PC-9 (cell line): Measurements from ENCODE around the gene UTS2R. TPM values are rescaled to one million over a fixed set of nuclear protein-coding genes. Genes with fewer than 3 reads are reported as not detected.
A peak's percentile ranks its signal among the peaks of the same experiment; 100 is the strongest.

ENCODE experiments used
- BruUV-seq: library from RNA; stranded (reverse); fragments of 400-500 nt; replicated peaks from 2 replicates; lab custom pipeline; 2021; lab: Mats Ljungman, UMichigan
- CTCF ChIA-PET: fragments of 300-600 bp; sonication (Branson Sonifier 250); formaldehyde crosslinking; loops from one replicate; lab custom pipeline; 2022; ENCODE audit warnings: antibody characterized with exemption; lab: Charles Lee
- POLR2A ChIA-PET: fragments of 300-600 bp; sonication (Branson Sonifier 250); formaldehyde crosslinking; loops from one replicate; lab custom pipeline; 2022; ENCODE audit warnings: antibody characterized with exemption; ENCODE audit not compliant: unreplicated experiment; lab: Charles Lee
- DNase-seq, 2 experiments: peaks; one replicate each; pipeline versions ENCODE4 v3.0.0 to v3.0.0-alpha.2; 2015 to 2022; ENCODE audit warnings: mixed read lengths in 1 of 2
- H2AFZ ChIP-seq: fragments of 200-600 bp; sonication (generic); 2 replicates; pipeline ENCODE4 v1.8.1; 2017; ENCODE audit warnings: antibody characterized with exemption
- H3F3A ChIP-seq: fragments of 200-600 bp; sonication (generic); 2 replicates; pipeline ENCODE4 v1.8.1; 2017; ENCODE audit warnings: antibody characterized with exemption, mild to moderate bottlenecking, low read depth; ENCODE audit not compliant: insufficient read depth
- H3K27ac ChIP-seq: fragments of 200-600 bp; sonication (generic); 2 replicates; pipeline ENCODE4 v1.6.1; 2016; ENCODE audit warnings: mixed run types
- H3K27me3 ChIP-seq: fragments of 200-600 bp; sonication (generic); 2 replicates; pipeline ENCODE4 v1.6.1; 2016; ENCODE audit warnings: low read depth, mixed run types; ENCODE audit not compliant: insufficient read depth
- H3K36me3 ChIP-seq: fragments of 200-600 bp; sonication (generic); 2 replicates; pipeline ENCODE4 v1.6.1; 2016; ENCODE audit warnings: low read depth, mixed run types
- H3K4me1 ChIP-seq: fragments of 200-600 bp; sonication (generic); replicated peaks from 2 replicates; pipeline ENCODE4 v1.6.1; 2016; ENCODE audit warnings: mixed run types; ENCODE audit not compliant: insufficient read depth
- H3K4me2 ChIP-seq: fragments of 200-600 bp; sonication (generic); 2 replicates; pipeline ENCODE4 v1.6.1; 2017; ENCODE audit warnings: mixed run types
- H3K4me3 ChIP-seq: fragments of 200-600 bp; sonication (generic); 2 replicates; pipeline ENCODE4 v1.6.1; 2016; ENCODE audit warnings: mixed run types
- H3K79me2 ChIP-seq: fragments of 200-600 bp; sonication (generic); 2 replicates; pipeline ENCODE4 v1.6.1; 2017; ENCODE audit warnings: low read depth, mixed run types
- H3K9me2 ChIP-seq: fragments of 200-600 bp; sonication (generic); 2 replicates; pipeline ENCODE4 v1.8.1; 2017; ENCODE audit warnings: mild to moderate bottlenecking; ENCODE audit not compliant: insufficient read depth
- H3K9me3 ChIP-seq: fragments of 200-600 bp; sonication (generic); 2 replicates; pipeline ENCODE4 v1.8.1; 2016; ENCODE audit warnings: low read depth; ENCODE audit not compliant: insufficient read depth
- H4K20me1 ChIP-seq: fragments of 200-600 bp; sonication (generic); 2 replicates; pipeline ENCODE4 v1.8.1; 2017; ENCODE audit not compliant: insufficient read depth
- CTCF ChIP-seq: fragments of 200-600 bp; sonication (generic); conservative IDR thresholded peaks from 2 replicates; pipeline ENCODE4 v1.6.1; 2017; ENCODE audit warnings: mixed run types, antibody characterized with exemption, mild to moderate bottlenecking, moderate library complexity
- EZH2 ChIP-seq: fragments of 200-600 bp; sonication (generic); IDR thresholded peaks from 2 replicates; pipeline ENCODE4 v1.8.0; 2017; ENCODE audit warnings: antibody characterized with exemption, low read depth
- intact Hi-C: fragments of 100-400 bp; cut with micrococcal nuclease; formaldehyde crosslinking; loops from one replicate; pipeline ENCODE4 v1.10.0; 2022; ENCODE audit not compliant: unreplicated experiment
- total RNA-seq: library from RNA; stranded (reverse); gene quantifications from 2 replicates; pipeline ENCODE4 v1.2.3, GENCODE V29; 2021

UTS2R gene
- total RNA-seq, 1 experiment from 2014 or later = not detected

- no peaks in the 10 kb centered on the region for H3K4me1 ChIP-seq
- no peaks in the 10 kb centered on the region for H3K36me3 ChIP-seq
- DNase-seq = peak in 1 of 2 experiments; percentile 43
- no peaks in the 10 kb centered on the region for H3K79me2 ChIP-seq
- no peaks in the 10 kb centered on the region for H4K20me1 ChIP-seq
- no peaks in the 10 kb centered on the region for H3K27me3 ChIP-seq
- H2AFZ ChIP-seq = no peak overlapping the region
- TF ChIP-seq EZH2 (no peak), CTCF (peak; percentile 21; the same call in 1 of the 2 replicates)
- intact Hi-C loops = loop anchor here (5.0 to 10.0 kb wide), 5 partner anchors 62 to 534 kb away; no protein-coding TSS in a partner anchor
- H3K9me2 ChIP-seq = no peaks in the 10 kb centered on the region
- H3K9me3 ChIP-seq = no peaks in the 10 kb centered on the region
- no TSS peak for BruUV-seq
- no peaks in the 10 kb centered on the region; the same call in 1 of the 2 replicates for H3F3A ChIP-seq
- CTCF ChIA-PET = interaction anchor here (0.6 to 1.2 kb wide), 2 partner anchors 170 to 185 kb away, joined by 3 read pairs; no protein-coding TSS in a partner anchor
- H3K27ac ChIP-seq = no peak overlapping the region
- no peak overlapping the region for H3K4me3 ChIP-seq
- H3K4me2 ChIP-seq = no peak overlapping the region
- POLR2A ChIA-PET = no interaction called here
Observed at GRCh38 chr17:82350182-82351030, 21.2 kb upstream of the UTS2R start.

- H3K27ac ChIP-seq = no peak overlapping the region
- CTCF ChIA-PET = interaction anchor here (0.6 to 1.2 kb wide), 2 partner anchors 185 to 739 kb away, joined by 3 to 6 read pairs; no protein-coding TSS in a partner anchor
- no peaks in the 10 kb centered on the region for H3K27me3 ChIP-seq
- POLR2A ChIA-PET = no interaction called here
- H2AFZ ChIP-seq = no peak overlapping the region
- TF ChIP-seq EZH2 (no peak), CTCF (no peak)
- intact Hi-C loops = loop anchor here (5.0 to 10.0 kb wide), 5 partner anchors 61 to 534 kb away; no protein-coding TSS in a partner anchor
- no peak overlapping the region for H3K4me3 ChIP-seq
- no TSS peak for BruUV-seq
- H3K79me2 ChIP-seq = no peaks in the 10 kb centered on the region
- no peaks in the 10 kb centered on the region for H4K20me1 ChIP-seq
- DNase-seq = no peak
- no peaks in the 10 kb centered on the region for H3K36me3 ChIP-seq
- no peaks in the 10 kb centered on the region for H3K4me1 ChIP-seq
- H3K4me2 ChIP-seq = no peak overlapping the region
- no peaks in the 10 kb centered on the region for H3K9me2 ChIP-seq
- no peaks in the 10 kb centered on the region for H3K9me3 ChIP-seq
- no peaks in the 10 kb centered on the region; the same call in 1 of the 2 replicates for H3F3A ChIP-seq
Observed at GRCh38 chr17:82351254-82351712, 20.3 kb upstream of the UTS2R start.

- no peak overlapping the region for H3K4me3 ChIP-seq
- 0 out of 2 replicates have a peak overlapping the region, but pooled peaks have one; percentile 10 for H3K4me2 ChIP-seq
- no peaks in the 10 kb centered on the region for H4K20me1 ChIP-seq
- no peaks in the 10 kb centered on the region for H3K79me2 ChIP-seq
- POLR2A ChIA-PET = no interaction called here
- no peaks in the 10 kb centered on the region for H3K9me2 ChIP-seq
- DNase-seq = peak; percentile 63 to 78
- no peaks in the 10 kb centered on the region for H3K9me3 ChIP-seq
- intact Hi-C loops = loop anchor here (2.0 to 10.0 kb wide), 6 partner anchors 60 to 533 kb away; no protein-coding TSS in a partner anchor
- H3K27me3 ChIP-seq = no peaks in the 10 kb centered on the region
- no peaks in the 10 kb centered on the region for H3K36me3 ChIP-seq
- H3F3A ChIP-seq = no peaks in the 10 kb centered on the region; the same call in 1 of the 2 replicates
- no peak overlapping the region for H2AFZ ChIP-seq
- TF ChIP-seq EZH2 (no peak), CTCF (peak; percentile 81)
- no TSS peak for BruUV-seq
- CTCF ChIA-PET = interaction anchor here (0.6 to 1.2 kb wide), 2 partner anchors 184 to 740 kb away, joined by 3 to 6 read pairs; no protein-coding TSS in a partner anchor
- no peak overlapping the region for H3K27ac ChIP-seq
- no peaks in the 10 kb centered on the region for H3K4me1 ChIP-seq
Observed at GRCh38 chr17:82351713-82352488, 19.7 kb upstream of the UTS2R start.
